GM19468 (cell line): ENCODE measurements around the gene SLC30A1.
"Not testable (repeated sequence)": the region's sequence is repeated elsewhere in the genome, so short reads cannot be mapped to it uniquely, and the experiment has no call there.

Experiments used
- ATAC-seq: cut with Tn5 transposase; IDR thresholded peaks from one replicate; pipeline ENCODE4 v1.9.1; 2021; ENCODE audit warnings: mild to moderate bottlenecking, moderate library complexity, moderate number of reproducible peaks; ENCODE audit not compliant: unreplicated experiment; ENCODE audit errors: extremely low read depth

SLC30A1 gene

GRCh38 chr1:211551638-211552460 lies 27.1 kb downstream of the SLC30A1 start:
- no peak for ATAC-seq

- no peak for ATAC-seq
These were observed 29.8 kb downstream of the SLC30A1 start for GRCh38 chr1:211549092-211549711.

- peak; percentile 14 for ATAC-seq
These were observed 30.5 kb downstream of the SLC30A1 start for GRCh38 chr1:211548321-211549091.

GRCh38 chr1:211547710-211548109 lies 31.3 kb downstream of the SLC30A1 start:
- no peak for ATAC-seq

- no peak for ATAC-seq
These were observed 32.4 kb downstream of the SLC30A1 start for GRCh38 chr1:211546543-211546942.

- ATAC-seq, result no peak
These were observed 35.9 kb downstream of the SLC30A1 start for GRCh38 chr1:211543025-211543424.

- ATAC-seq, result no peak
These were observed 37.1 kb downstream of the SLC30A1 start for GRCh38 chr1:211541720-211542477.

GRCh38 chr1:211541278-211541677 lies 37.7 kb downstream of the SLC30A1 start:
- no peak for ATAC-seq

- ATAC-seq, result not testable (repeated sequence)
These were observed 38.1 kb downstream of the SLC30A1 start for GRCh38 chr1:211540824-211541223.

- ATAC-seq, result no peak
These were observed 40.7 kb downstream of the SLC30A1 start for GRCh38 chr1:211538287-211538686.

GRCh38 chr1:211537253-211537652 lies 41.7 kb downstream of the SLC30A1 start:
- no peak for ATAC-seq

GRCh38 chr1:211536606-211537005 lies 42.4 kb downstream of the SLC30A1 start:
- ATAC-seq, result no peak

GRCh38 chr1:211535346-211535745 lies 43.6 kb downstream of the SLC30A1 start:
- ATAC-seq, result no peak

GRCh38 chr1:211534545-211535291 lies 44.2 kb downstream of the SLC30A1 start:
- ATAC-seq, result no peak

GRCh38 chr1:211532088-211532444 lies 46.9 kb downstream of the SLC30A1 start:
- ATAC-seq, result no peak

- no peak for ATAC-seq
These were observed 47.5 kb downstream of the SLC30A1 start for GRCh38 chr1:211531194-211532087.

- no peak for ATAC-seq
These were observed 48.9 kb downstream of the SLC30A1 start for GRCh38 chr1:211530102-211530501.

- ATAC-seq, result no peak
These were observed 49.5 kb downstream of the SLC30A1 start for GRCh38 chr1:211529453-211529852.

- no peak for ATAC-seq
These were observed 50.0 kb downstream of the SLC30A1 start for GRCh38 chr1:211529011-211529410.
